Activated CD4-positive, CD25-positive, alpha-beta regulatory T cell (primary cell): ENCODE data around the gene LPP.

Experiments used
- DNase-seq, 4 experiments: peaks; one replicate each; lab custom pipeline; 2025; lab: John Stamatoyannopoulos, UW

Gene LPP

DNA sequence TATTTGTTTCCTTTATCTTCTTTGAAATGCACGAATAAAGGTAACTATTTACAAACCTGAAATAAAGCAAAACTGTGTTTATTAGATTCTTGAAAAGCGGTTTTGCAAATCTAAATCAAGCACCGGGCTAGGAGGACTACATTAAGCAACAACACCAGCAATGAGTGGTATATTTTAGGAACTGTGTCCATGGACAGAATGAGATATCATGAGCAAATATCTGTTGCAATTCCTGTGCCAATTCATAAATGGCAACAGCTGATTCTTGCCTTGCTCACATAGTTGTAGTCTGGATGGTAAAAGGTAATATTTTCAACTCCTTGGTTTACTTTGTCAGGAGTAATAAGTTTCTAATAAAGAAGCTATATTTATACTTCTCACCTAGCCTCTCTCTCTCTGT lies 403.3 kb downstream of the LPP start:
- no peak for DNase-seq

DNA sequence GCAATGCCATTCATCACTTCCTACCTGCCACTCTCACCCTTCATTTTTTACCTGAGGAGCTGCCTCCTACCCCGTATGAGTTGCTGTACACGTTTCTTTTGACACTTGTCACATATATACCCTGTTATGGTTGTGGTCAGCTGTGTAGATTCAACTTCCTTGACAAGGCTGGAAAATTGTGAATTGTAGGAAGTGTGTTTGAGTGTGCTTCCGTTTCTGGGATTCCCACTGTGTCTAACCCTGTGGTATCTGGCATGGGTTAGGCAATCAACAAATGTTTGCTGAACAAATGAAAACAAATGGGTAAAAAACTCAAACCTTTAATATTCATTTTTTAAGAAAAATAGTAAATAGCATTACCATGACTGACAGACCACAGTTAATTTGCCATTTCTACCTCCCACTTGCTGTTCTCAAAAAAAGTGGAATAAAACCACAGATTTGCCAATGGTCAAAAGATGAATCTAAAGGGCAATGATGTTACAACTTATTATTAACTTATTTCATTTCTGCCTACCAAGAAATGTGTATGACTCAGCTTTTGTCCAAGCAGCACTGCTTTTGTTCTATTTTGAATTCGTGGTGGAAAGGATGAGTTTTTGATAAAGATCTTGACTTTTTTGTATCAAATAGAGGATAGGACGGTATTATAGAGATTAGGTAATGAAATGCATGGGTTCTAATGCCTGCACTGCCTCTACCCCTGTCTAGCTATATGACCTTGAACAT lies 404.6 kb downstream of the LPP start:
- no peak for DNase-seq

DNA sequence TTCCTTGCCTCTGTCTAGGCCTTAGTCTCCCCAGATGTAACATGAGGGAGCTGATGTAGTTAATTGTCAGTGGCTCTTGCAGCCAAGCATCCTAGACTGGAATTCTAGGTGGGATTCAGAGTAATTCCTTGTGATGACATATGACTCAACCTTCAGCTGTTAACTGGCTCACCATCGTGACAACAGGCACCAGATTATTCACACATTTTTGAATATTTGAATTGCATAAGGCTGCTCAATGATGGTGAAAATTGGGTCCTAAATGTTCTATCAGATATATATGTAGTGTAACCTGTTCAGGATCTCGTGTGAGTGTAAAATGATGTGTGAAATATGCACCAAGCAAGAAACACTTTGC lies 405.1 kb downstream of the LPP start:
- no peak for DNase-seq

DNA sequence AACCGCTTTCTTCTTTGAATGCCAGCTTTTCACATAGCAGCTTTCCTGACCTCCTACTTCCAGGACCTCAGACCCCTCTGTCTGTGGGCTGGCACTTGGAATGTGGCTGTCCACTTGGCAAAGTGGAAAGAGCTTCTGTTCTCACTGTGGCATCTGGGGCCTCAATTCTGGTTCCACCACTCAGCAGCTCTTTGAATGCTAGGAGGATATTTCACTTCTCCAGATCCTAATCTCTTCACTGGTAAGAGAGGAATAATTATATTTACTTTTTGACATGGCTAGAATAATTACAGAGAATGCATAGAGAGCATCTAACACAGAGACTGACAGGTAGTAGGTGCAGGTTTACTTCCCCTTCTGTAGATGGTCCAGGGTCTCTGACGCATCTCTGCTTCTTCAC lies 405.9 kb downstream of the LPP start:
- DNase-seq: no peak

DNA sequence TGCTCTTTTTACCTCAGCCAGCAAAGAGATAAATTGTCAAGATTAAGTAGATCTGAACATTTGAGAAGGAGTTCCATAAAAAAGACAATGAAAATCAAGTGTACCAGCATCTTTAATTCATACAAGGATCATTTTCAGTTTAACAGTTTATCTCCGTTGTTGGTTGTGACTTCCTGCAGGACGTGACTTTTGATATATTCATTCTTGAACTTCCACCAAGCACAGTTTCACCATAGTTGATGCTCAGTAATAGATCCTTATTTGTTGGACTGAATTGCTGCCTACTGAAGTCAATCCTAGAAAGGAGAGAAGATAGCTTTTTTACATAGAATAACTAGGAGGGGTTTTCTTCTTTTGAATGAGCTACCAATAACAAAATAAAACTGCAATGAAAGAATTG lies 408.2 kb downstream of the LPP start:
- DNase-seq: no peak

DNA sequence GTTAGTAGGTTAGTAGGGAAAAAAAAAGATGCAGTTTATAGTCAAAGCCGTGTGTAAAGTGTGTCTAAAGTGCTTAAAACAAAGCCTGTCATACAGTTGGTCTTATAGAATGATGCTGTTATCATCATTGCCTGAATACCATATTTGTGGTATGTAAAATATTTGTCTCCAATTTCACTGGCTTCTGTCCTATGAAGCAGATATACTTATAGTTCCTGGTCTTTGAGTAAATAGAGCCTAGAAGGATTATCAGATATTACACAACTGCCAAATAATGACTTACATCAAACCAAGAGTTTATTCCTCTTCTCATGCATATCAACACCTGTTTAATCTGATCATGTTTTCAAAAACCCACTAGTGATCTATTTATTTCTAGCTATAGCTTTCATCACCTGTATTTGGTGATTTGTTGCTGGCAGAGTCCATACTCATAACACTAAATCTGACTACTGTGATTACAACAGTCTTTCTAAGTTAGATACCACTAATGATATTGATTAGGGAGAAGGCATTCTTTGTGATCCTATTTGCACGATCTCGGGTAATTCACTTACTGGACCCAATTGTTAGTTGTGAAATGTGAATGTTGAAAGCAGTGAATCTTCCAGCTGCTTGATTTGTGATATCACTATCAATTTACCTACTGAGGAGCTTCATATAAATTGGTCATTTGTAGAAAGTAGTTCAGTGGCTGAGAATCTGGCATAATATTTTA lies 413.7 kb downstream of the LPP start:
- no peak for DNase-seq

DNA sequence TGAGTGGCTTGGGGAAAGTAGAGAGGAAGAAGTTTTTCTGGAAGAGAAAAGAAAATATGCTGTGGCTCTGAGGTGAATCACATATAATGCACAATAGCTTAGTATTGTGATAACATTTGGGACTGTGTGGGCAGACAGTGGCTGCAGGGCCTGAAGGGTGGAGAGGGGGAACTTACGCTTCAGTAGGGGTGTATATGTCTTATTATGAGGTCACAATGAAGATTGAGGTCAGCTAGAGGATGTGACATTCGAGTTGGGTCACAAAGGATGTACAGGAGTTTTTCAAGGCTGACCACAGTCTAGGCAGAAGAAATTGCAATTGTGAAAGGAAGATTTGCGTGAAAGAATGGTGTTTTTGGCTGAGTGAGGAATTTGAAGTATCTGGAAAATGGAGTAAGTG lies 414.8 kb downstream of the LPP start:
- no peak for DNase-seq

DNA sequence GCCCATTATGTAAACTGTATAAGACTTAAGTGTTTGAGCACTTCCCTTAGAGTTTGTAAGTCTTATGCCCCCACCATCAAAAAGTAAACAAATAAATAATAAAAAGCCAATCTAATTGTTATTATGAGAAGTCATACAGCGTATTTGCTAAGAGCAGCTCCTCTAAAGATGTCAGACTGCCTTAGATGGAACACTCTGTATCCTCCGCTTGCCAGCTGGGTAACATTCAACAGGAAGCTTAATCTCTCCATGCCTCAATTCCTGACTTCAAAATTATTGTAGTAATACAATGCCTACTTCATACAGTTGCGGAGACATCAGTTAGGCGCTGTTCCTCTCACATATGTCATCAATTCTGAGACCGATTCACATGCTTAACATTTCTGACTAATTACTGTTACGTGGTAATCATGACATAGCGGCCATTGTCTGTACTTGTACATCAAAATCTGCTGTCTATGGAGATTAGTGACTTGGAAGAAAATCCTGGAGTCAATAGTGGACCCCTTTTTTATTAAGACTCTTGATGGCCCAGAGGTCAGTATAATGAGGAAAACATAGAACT lies 417.7 kb downstream of the LPP start:
- no peak for DNase-seq

DNA sequence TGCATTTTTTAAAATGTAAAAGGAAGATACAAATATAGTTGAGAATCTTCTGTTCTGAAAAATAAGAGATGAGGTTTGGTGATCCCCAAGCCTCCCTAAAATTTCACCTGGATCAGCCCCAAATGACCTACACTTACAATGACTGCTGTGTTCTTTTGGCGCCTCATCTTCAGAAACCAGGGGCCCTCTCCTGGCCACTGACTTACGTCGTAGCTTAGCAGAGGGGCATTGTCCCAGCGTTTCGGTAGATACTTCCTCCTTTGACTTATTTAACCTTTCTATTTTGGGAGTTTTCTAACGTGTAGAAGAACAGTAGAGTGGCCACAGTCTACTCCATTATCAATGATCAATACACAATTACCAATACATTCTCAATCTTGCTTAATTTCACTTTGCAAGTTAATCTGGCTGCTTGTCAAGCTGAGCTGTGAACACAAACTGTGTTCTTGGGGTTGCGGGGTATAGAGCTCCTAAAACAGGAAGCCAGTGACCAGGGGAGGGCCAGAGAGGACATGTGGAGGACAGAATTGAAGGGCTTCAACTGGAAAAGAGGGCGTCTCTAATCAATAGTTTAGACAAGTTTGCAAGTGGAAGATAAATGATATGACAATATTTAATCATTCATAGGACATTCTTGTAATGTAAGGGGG lies 419.5 kb downstream of the LPP start:
- DNase-seq: no peak

DNA sequence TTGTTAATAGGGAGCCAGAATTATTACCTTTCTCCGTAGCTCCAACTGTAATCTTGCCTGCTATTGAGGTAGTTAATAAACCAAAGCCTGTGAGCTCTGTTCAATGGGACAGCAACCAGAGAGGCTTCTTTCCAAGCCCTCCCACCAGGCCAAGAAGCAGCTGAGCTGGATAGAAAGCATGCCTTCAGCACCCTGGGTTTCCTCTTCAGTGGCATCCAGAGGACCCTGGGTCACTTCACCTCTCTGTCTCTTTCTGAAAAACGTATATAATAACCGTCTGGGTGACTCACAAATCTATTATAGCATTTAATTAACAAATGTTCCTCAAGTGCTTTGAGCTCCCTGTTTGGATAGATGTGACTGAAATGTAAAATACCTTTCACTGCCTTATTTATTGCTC lies 420.0 kb downstream of the LPP start:
- DNase-seq: no peak

DNA sequence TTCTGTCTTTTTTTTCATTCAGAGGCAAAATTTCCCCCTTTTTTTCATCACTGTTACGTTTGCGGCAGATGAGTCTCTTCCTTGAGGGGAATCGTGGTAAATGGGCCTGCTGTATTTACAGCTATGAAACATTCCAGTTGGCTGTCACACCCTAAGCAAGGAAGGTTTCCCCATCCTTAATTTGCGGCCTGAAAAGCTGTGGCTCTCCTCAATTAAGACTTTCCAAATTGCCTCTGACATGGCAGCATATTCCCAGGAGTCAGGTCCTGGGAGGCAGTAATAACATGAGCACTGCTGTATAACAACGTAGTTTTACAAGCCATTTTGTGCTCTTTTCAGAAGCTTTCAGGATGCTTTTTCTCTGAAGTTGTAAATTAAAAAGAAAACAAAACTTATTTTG lies 420.9 kb downstream of the LPP start:
- no peak for DNase-seq

DNA sequence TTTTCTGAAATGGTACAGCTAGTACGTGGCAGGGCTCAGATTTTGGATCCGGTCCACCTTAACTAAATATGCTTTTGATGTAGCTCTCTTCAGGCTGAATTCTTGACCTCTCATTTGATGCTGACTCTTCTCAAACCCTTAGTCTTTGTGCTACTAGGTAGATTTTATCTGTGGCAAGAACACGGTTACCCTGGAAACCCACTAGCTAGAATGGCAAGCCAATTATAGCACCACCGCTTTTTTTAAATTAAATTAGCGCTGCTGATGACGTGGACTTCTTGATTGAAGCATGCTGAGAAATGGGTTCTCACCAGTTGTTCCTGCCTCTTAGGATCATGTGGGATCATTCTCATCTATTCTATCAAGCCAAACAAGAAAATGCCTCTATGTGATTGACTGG lies 421.5 kb downstream of the LPP start:
- DNase-seq: no peak

DNA sequence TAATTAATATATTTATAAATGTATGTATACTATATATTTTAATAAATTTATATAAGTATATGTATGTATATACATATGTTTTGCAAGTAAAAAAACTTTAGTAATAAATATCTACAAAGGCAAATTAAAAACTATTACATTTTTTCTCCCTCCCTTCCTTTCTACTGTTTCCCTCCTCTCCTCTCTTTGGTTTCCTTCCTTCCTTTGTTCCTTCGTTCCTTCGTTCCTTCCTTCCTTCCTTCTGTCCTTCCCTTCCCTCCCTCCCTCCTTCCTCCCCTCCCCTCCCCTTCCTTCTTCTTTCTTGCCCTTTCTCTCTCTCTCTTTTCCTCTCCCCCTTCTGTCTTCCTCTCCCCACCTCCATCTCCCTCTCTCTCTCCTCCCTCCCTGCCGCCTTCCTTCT lies 423.6 kb downstream of the LPP start:
- no peak for DNase-seq

DNA sequence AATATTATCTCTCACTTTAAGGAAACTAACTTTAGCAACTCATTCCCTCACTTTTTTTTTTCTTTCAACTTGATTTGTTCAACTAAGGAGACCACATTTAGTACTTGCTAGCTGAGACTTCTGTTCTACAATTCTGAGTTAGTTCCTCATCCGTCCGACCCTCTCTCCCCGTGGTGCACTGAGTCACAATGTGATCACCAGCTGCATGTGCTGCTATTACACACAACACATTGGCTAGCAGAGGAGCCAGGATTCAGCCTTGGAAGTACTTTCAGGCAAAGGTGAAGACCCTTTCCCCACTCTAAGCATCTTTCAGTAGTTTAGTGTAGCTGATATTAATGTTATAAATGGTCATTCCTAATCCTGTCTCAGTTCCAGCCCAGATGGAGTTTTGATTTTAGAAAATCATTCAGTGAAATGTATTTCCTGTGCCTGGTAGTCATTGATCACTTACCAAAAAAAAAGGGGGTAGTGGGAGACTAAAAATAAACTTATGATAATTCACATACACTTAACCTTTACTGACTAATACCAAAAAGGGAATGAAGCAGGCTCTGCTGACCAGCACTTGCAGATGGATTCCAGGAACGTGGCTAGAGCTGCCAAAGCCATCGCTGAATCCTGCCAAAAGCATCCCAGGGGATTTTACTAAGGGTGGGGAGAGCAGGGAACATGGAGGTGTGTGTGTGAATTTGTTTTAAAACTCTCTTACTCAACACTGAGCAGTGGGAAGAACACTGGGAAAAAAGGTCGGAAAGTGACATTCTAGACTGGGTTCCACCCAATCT lies 424.8 kb downstream of the LPP start:
- no peak for DNase-seq

DNA sequence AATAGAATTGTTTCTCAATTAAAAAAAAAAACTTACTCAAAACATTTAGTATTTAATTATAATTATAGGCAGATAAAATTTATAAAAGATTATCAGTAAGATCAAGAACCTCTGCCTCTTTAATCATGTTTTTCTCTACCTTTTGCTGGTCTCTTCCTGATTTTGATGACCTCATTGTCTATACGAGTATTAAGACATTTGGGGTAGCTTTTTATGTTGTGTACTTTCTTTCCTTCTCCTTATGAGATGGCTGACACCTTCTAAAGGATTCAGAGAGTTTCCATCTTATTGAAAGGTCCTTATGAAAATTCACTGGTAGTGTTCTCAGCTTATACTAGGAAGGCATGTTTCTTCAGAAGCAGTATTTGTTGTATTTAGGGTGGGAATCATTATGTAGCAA lies 426.3 kb downstream of the LPP start:
- no peak for DNase-seq

DNA sequence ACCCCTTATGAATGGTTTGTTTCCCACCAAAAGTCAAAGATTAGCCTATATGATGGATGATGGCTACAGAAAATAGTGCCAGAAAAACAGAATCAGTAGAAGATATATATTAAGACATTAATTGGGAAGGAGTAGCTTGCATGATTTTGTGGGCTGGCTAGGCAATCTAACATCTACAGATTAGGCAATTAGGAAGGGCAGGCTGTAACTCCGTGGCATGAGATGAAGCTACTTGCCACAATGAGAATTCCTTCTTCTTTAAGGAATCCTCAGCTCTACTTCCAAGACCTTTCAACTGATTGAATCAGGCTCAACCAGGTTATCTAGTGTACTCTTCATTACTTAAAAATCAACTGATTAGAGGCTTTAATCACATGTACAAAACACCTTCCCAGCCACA lies 426.7 kb downstream of the LPP start:
- no peak for DNase-seq

DNA sequence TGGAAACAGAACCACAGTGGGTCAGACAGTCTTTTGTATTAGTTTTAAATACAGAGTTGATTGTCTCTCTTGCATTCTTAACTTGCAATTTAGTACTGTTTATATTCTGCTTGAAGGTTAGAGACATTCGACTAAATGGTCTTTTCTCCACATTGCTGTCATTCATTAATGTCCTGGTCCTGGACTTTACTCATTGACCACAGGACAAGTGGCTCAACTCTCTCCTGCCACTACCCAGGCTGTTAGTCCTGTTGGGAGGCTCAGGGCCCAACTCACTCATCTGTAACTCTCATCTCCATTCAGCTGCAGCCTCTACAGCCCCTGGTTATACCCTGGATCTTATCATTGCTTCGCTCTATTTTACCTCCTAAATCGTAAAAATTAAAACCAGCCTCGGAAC lies 427.4 kb downstream of the LPP start:
- DNase-seq: no peak

DNA sequence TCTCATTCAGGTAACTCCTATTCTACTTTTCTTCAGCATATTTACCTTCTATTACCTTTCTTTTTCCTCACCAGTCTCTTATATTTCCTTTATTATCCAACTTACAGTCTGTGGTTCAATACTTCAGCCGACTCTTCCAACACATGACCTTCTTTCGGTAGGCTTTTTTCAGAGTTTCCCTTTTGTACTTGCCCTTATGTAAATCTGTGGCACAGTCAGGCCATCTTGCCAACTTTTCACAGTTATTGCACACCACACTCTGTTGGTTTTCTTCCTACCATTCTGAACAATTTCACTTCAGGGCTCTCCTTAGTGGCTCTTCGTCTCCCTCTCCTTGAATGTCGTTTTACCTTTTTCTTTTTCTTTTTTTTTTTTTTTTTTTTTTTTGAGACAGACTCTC lies 427.8 kb downstream of the LPP start:
- no peak for DNase-seq

DNA sequence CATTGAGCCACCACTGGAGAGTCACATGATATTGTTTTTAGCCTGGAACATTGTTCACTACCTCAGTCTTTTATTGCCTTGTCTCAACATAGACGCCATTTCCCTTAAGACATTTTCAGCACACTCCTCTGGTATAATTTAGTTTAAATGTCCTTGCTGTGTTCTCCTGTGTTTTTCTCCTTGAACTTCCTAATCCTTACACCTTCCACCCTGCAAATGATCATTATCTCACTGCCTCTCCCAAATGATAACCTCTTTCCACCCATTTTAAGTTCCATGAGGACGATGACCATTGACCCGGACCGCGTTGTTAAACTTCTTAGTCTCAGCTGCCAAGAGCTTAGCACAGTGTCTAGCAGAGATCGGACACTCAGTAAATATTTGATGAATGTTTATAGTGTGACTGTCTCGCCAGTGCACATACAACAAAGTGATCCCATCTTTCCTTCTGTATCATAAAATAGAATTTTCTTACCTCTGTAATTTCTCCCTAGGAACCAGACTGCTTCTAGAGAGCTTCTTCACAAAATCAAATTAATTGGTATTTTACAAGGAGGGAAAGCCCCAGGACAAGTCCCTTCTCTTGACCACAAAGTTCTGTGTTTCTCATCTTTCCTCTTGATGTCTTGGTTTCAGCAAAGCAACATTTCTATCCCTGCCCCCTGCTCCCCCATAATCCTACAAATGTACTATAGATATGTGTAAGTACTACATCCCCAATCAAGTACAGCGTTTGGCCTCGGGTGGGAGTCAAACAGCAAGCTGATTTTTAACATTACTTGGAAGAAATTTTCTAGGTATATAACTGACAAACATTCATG lies 429.6 kb downstream of the LPP start:
- no peak for DNase-seq

DNA sequence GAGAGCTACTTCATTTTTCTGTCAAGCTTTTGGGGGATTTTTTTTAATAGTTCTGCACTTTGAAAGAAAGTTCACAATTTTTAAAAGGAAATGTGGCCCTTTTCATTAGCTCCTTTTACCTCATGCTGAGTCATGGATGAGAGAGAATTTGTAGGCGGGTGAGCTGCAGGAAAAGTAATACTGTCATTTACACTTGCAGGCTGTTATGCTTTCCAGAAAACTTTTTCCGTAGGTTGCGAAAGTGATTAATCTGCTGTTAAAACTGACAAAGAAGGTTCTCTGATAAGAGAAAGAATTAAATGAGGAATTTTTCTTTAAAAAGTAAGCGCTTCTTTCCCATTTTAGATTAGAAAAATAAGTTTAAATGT lies 430.2 kb downstream of the LPP start:
- DNase-seq: no peak

DNA sequence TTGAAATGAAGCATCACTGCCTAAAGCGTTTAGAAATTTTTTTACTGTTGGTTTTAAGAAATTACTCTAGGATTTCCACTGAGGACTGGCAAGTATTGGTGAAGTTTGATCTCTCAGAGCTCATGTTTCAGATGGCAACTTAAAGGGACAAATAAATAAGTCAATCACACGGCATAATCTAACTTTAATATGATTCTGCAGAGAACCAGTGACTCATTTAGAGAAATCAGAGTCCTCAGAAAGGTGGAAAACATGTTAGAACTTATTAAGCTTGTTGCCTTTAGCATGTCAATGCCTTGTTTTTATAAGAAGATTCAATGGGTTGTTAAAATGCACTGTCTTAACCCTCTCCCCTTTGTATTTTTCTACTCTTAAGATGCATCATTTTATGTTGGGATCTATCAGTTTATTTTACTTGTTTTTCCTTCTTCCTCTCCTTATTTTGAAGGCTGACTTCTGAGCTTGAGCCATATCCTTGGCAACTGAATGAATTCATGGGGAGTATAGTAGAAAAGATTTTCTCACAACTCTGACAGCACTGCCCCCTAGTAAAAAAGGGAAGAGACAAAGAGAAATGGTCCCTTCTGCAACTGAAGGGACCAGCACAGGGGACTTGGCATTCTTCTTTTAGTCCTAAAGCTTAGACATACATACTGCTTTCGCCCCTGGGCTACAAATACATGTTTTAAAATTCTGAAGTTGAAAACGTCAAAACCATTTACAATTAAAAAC lies 431.2 kb downstream of the LPP start:
- no peak for DNase-seq
